Erythroblast (primary cell): ENCODE results near the gene MYO1B.

Experiments
- GATA1 ChIP-seq: IDR thresholded peaks from 2 replicates; pipeline ENCODE4 v1.6.1; 2011; ENCODE audit warnings: low read depth, mild to moderate bottlenecking, control low read depth, low read length, moderate library complexity
- POLR2A ChIP-seq: IDR thresholded peaks from 2 replicates; pipeline ENCODE4 v1.6.1; 2011; ENCODE audit warnings: mild to moderate bottlenecking, low read length

GRCh38 chr2:191411472-191411871 lies 166.3 kb downstream of the MYO1B start:
- no peak for TF ChIP-seq POLR2A
- no peak for TF ChIP-seq GATA1
